ENCODE measurements around the gene CAPN5. TPM values are rescaled to one million over a fixed set of nuclear protein-coding genes. Genes with fewer than 3 reads are reported as not detected.
A peak's percentile ranks its signal among the peaks of the same experiment; 100 is the strongest.

Gene CAPN5
- total RNA-seq, 2 experiments from 2014 or later, result 5.1 to 6.9 TPM

DNA sequence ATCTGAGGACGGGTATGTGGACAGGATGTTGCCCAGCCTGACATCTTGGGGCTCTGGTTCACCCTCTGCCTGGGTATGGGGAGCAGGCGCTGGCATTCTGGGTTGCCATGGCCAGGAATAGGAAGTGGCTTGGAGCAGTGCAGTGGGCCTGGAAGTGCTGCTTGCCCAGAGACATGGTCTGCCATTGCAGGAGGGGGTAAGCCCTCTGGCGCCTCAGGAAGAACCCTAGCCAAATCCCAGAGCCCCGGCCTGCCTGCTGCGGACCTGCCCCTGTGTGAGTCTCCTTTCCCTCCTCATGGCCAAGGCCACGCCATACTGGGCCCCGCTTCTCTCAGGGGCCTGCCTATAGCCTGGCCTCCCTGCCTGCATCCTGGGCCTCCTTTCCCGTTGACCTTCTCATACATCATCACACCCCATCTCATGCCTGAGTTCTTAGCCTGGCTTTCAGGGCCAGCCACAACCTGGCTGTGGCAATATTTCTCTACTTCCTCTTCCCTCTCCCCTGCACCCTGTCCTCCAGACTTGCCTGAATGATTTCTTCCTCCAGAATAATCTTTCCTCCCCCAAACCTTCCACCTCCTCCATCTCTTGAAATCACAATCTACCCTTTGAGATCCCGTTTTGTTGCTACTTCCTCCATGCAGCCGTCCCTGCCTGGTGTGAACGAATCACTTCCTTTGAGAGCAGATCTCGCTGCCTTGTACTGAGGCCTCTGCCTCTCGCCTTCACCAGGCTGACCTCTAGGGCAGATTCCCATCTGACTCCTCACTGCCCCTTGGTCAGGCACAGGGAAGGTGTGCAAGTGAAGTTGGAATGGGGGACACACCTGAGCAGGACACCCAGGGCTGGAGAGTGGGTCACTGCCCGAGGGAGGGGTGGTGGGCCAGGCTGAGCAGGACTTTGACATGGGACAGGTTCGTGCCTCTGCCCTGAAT lies 5.2 kb downstream of the CAPN5 start:
- Mint-ChIP-seq H3K4me1 (ENCODE audit: low read depth) (peaks cover 25% of the 10 kb centered on the region), H3K36me3 (ENCODE audit: low read depth) (no peaks in the 10 kb centered on the region), H3K4me3 (no peak overlapping the region), H3K27ac (no peak overlapping the region), H3K27me3 (no peaks in the 10 kb centered on the region), H3K9me3 (no peaks in the 10 kb centered on the region)
- CTCF ChIA-PET, result no interaction called here
- Histone ChIP-seq H3K9me3 (ENCODE audit: control insufficient read depth in 1 of 2, insufficient read depth in 1 of 2, low read length in 2 of 2) (no peaks in the 10 kb centered on the region), H3K27me3 (ENCODE audit: control insufficient read depth in 1 of 2, insufficient read depth in 2 of 2, low read length in 2 of 2) (no peaks in the 10 kb centered on the region), H3K4me1 (ENCODE audit: insufficient read depth, low read length) (peaks cover 31% of the 10 kb centered on the region), H3K36me3 (ENCODE audit: insufficient read depth, low read length) (no peaks in the 10 kb centered on the region), H3K27ac (ENCODE audit: low read depth in 1 of 2, low read length in 2 of 2) (no peak overlapping the region), H3K4me3 (ENCODE audit: low read length) (no peak overlapping the region)
- ATAC-seq (ENCODE audit: poor library complexity) (no peak), DNase-seq (peak in 1 of 14 experiments; percentile 19)
- POLR2A ChIA-PET, result interaction anchor here (1.0 kb wide), 1 partner anchor 10 kb away, joined by 4 read pairs; no protein-coding TSS in a partner anchor
- TF ChIP-seq, protein P1, sequence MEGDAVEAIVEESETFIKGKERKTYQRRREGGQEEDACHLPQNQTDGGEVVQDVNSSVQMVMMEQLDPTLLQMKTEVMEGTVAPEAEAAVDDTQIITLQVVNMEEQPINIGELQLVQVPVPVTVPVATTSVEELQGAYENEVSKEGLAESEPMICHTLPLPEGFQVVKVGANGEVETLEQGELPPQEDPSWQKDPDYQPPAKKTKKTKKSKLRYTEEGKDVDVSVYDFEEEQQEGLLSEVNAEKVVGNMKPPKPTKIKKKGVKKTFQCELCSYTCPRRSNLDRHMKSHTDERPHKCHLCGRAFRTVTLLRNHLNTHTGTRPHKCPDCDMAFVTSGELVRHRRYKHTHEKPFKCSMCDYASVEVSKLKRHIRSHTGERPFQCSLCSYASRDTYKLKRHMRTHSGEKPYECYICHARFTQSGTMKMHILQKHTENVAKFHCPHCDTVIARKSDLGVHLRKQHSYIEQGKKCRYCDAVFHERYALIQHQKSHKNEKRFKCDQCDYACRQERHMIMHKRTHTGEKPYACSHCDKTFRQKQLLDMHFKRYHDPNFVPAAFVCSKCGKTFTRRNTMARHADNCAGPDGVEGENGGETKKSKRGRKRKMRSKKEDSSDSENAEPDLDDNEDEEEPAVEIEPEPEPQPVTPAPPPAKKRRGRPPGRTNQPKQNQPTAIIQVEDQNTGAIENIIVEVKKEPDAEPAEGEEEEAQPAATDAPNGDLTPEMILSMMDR (IDR thresholded peaks at IDR 0.05), result no peak
- intact Hi-C loops (cut with DNase I, micrococcal nuclease), result no loop called here

DNA sequence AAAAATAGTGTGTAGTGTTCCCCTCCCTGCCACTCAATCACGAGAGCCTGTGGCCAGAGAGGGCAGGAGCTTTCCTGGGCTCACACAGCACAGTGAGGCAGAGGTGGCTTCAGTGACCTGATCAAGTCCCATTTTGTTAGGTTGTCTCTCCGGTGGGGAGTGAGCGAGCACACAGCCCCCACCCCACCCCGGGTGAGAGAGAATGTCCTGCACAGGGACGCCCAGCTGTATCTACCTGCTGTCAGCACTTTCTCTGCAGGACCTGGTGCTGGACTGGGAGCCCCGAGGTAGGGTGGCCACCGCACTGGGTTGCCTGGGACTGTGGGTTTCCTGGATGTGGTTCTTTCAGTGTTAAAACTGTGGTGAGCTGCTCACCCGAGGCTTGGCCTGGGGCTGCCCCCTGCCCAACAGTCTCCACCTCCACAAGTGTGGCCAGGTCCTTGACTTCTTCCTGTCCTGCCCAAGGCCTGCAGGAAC lies 6.1 kb downstream of the CAPN5 start:
- ChIA-PET CTCF (no interaction called here), POLR2A (interaction anchor here (1.0 kb wide), 1 partner anchor 9 kb away, joined by 4 read pairs; no protein-coding TSS in a partner anchor)
- Histone ChIP-seq H3K27ac (ENCODE audit: low read depth in 1 of 2, low read length in 2 of 2) (no peak overlapping the region), H3K4me3 (ENCODE audit: low read length) (no peak overlapping the region), H3K9me3 (ENCODE audit: control insufficient read depth in 1 of 2, insufficient read depth in 1 of 2, low read length in 2 of 2) (no peaks in the 10 kb centered on the region), H3K27me3 (ENCODE audit: control insufficient read depth in 1 of 2, insufficient read depth in 2 of 2, low read length in 2 of 2) (no peaks in the 10 kb centered on the region), H3K36me3 (ENCODE audit: insufficient read depth, low read length) (no peaks in the 10 kb centered on the region), H3K4me1 (ENCODE audit: insufficient read depth, low read length) (peaks cover 22% of the 10 kb centered on the region)
- TF ChIP-seq, protein P1 (IDR thresholded peaks at IDR 0.05), result no peak
- H3K27me3 Mint-ChIP-seq, result no peaks in the 10 kb centered on the region
- H3K4me1 Mint-ChIP-seq (ENCODE audit: low read depth), result peaks cover 20% of the 10 kb centered on the region
- ATAC-seq (ENCODE audit: poor library complexity) (no peak), DNase-seq (peak in 1 of 14 experiments; percentile 29)
- intact Hi-C loops (cut with DNase I, micrococcal nuclease), result no loop called here
- no peak overlapping the region for H3K4me3 Mint-ChIP-seq
- H3K27ac Mint-ChIP-seq, result no peak overlapping the region
- H3K9me3 Mint-ChIP-seq, result no peaks in the 10 kb centered on the region
- no peaks in the 10 kb centered on the region for H3K36me3 Mint-ChIP-seq (ENCODE audit: low read depth)

DNA sequence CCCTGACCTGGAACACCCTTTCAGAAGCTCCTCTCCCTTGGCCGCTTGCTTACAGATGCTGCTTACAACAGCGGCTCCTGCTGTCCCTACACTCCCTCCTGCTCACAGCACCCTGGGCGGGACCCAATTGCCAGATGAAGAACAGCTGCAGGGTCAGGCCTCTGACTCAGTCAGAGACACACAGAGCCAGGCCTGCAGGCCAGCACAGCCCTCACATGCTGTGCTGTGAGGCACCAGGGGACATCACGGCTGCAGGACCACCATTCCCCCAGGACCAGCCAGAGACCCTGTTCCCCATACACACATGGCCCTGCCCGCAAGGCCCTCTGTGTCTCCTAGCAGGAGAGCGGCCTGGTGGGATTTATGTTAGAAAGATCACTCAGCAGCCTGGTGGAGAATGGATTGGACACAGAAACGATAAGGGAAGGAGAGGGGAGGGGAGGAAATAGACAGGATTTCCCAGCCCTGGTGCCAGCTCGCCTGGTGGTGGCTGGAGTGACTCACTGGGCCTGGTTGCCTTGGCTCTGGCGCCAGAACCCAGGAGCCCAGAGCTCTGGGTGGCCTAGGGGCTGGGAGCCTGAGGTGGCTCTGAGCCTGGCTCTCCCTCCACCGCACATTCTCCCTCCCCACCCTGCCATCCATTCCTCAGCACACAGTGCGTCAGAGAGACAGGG lies 6.7 kb downstream of the CAPN5 start:
- Histone ChIP-seq H3K9me3 (ENCODE audit: control insufficient read depth in 1 of 2, insufficient read depth in 1 of 2, low read length in 2 of 2) (no peaks in the 10 kb centered on the region), H3K4me1 (ENCODE audit: insufficient read depth, low read length) (peaks cover 20% of the 10 kb centered on the region), H3K27me3 (ENCODE audit: control insufficient read depth in 1 of 2, insufficient read depth in 2 of 2, low read length in 2 of 2) (no peaks in the 10 kb centered on the region), H3K27ac (ENCODE audit: low read depth in 1 of 2, low read length in 2 of 2) (no peak overlapping the region), H3K4me3 (ENCODE audit: low read length) (no peak overlapping the region), H3K36me3 (ENCODE audit: insufficient read depth, low read length) (no peaks in the 10 kb centered on the region)
- H3K27ac Mint-ChIP-seq, result no peak overlapping the region
- intact Hi-C loops (cut with DNase I, micrococcal nuclease), result no loop called here
- ChIA-PET CTCF (no interaction called here), POLR2A (interaction anchor here (1.0 kb wide), 1 partner anchor 9 kb away, joined by 4 read pairs; no protein-coding TSS in a partner anchor)
- H3K4me1 Mint-ChIP-seq (ENCODE audit: low read depth), result peaks cover 20% of the 10 kb centered on the region
- no peaks in the 10 kb centered on the region for H3K9me3 Mint-ChIP-seq
- no peak overlapping the region for H3K4me3 Mint-ChIP-seq
- ATAC-seq (ENCODE audit: poor library complexity) (no peak), DNase-seq (peak in 1 of 14 experiments; percentile 30)
- no peaks in the 10 kb centered on the region for H3K27me3 Mint-ChIP-seq
- no peaks in the 10 kb centered on the region for H3K36me3 Mint-ChIP-seq (ENCODE audit: low read depth)
- TF ChIP-seq, protein P1 (IDR thresholded peaks at IDR 0.05), result no peak
